ENCODE data around the gene PLGRKT.
"Not testable (repeated sequence)": the region's sequence is repeated elsewhere in the genome, so short reads cannot be mapped to it uniquely, and the experiment has no call there.

DNA sequence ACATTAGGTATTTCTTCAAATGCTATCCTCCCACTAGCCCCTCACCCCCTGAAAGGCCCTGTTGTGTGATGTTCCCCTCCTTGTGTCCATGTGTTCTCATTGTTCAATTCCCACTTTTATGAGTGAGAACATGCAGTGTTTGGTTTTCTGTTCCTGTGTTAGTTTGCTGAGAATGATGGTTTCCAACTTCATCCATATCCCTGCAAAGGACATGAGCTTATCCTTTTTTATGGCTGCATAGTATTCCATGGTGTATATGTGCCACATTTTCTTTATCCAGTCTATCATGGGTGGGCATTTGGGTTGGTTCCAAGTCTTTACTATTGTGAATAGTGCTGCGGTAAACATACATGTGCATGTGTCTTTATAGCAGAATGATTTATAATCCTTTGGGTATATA, 121.3 kb downstream of the PLGRKT start:
- TF ChIP-seq, protein P1, sequence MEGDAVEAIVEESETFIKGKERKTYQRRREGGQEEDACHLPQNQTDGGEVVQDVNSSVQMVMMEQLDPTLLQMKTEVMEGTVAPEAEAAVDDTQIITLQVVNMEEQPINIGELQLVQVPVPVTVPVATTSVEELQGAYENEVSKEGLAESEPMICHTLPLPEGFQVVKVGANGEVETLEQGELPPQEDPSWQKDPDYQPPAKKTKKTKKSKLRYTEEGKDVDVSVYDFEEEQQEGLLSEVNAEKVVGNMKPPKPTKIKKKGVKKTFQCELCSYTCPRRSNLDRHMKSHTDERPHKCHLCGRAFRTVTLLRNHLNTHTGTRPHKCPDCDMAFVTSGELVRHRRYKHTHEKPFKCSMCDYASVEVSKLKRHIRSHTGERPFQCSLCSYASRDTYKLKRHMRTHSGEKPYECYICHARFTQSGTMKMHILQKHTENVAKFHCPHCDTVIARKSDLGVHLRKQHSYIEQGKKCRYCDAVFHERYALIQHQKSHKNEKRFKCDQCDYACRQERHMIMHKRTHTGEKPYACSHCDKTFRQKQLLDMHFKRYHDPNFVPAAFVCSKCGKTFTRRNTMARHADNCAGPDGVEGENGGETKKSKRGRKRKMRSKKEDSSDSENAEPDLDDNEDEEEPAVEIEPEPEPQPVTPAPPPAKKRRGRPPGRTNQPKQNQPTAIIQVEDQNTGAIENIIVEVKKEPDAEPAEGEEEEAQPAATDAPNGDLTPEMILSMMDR (IDR thresholded peaks at IDR 0.05): not testable (repeated sequence)
- not testable (repeated sequence) for TF ChIP-seq POLR2A (IDR thresholded peaks at IDR 0.05)
